Measurements from ENCODE around the gene ITCH.

The ITCH gene

DNA sequence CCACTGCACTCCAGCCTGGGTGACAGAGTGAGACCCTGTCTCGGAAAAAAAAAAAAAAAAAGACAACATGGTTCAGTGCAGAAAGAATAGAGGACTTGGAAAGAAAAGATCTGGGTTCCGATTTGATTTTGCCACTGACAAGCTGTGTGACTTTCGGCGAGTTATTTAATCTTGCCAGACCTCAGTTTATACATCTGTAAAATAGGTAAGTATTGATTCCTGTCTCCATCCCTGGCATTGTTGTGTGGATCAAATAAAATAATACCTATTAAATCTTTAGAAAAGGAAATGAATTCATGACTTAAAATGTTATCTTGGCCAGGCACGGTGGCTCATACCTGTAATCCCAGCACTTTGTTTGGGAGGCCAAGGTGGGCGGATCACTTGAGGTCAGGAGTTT lies 7.0 kb downstream of the ITCH start:
- peaks cover 0 to 10% of the 10 kb centered on the region in 2 donors for H3K9me3 ChIP-seq (replicated peaks in 1 of 2; ENCODE audit: control insufficient read depth in 2 of 2, insufficient read depth in 1 of 2, low read depth in 1 of 2, low read length in 2 of 2)
- no peak overlapping the region for H3K4me2 ChIP-seq (ENCODE audit: insufficient read depth, low read length, poor library complexity, severe bottlenecking)
- no peak overlapping the region for H3K9ac ChIP-seq (ENCODE audit: low read depth, low read length, poor library complexity)
- DNase-seq (ENCODE audit: low spot score) = no peak
- no CpG with 5 or more reads among the region's 6 CpGs for WGBS, 2 donors (ENCODE audit: extremely low coverage in 2 of 2, insufficient read length in 2 of 2, insufficient replicate concordance in 1 of 2)
- no peak overlapping the region for H4K91ac ChIP-seq (ENCODE audit: low read depth, low read length, poor library complexity)
- no peaks in the 10 kb centered on the region for H3K27me3 ChIP-seq (ENCODE audit: control insufficient read depth in 3 of 3, insufficient read depth in 3 of 3, low read depth in 1 of 3, low read length in 3 of 3)
- H2AFZ ChIP-seq (ENCODE audit: low read length) = no peak overlapping the region
- no peak overlapping the region for H2BK15ac ChIP-seq (ENCODE audit: low read length)
- H2BK120ac ChIP-seq (ENCODE audit: low read depth, low read length) = no peak overlapping the region
- no peak overlapping the region for H2AK5ac ChIP-seq (ENCODE audit: low read depth, low read length)
- no peak overlapping the region for H3K18ac ChIP-seq (ENCODE audit: low read length)
- H2BK12ac ChIP-seq (ENCODE audit: low read length) = no peak overlapping the region
- peaks cover 9 to 88% of the 10 kb centered on the region in 2 donors for H3K36me3 ChIP-seq (replicated peaks in 1 of 2; ENCODE audit: control insufficient read depth in 2 of 2, insufficient read depth in 2 of 2, low read length in 2 of 2)
- H3K79me1 ChIP-seq (ENCODE audit: low read depth, low read length) = peaks cover 8% of the 10 kb centered on the region
- no peak overlapping the region for H4K8ac ChIP-seq (ENCODE audit: low read depth, low read length)
- H3K27ac ChIP-seq (replicated peaks; ENCODE audit: low read length) = no peak overlapping the region
- peaks cover 0 to 3% of the 10 kb centered on the region in 2 donors for H3K4me1 ChIP-seq (ENCODE audit: control insufficient read depth in 2 of 2, insufficient read depth in 1 of 2, low read depth in 1 of 2, low read length in 2 of 2)
- no peak overlapping the region for H3K4ac ChIP-seq (ENCODE audit: low read length)
- H3K23ac ChIP-seq (ENCODE audit: low read depth, low read length, poor library complexity) = no peak overlapping the region
- no peak overlapping the region for H3K14ac ChIP-seq (ENCODE audit: low read length)
- no peak overlapping the region for H3K4me3 ChIP-seq (ENCODE audit: low read length in 2 of 2)
- H2BK5ac ChIP-seq (ENCODE audit: low read length) = no peak overlapping the region

DNA sequence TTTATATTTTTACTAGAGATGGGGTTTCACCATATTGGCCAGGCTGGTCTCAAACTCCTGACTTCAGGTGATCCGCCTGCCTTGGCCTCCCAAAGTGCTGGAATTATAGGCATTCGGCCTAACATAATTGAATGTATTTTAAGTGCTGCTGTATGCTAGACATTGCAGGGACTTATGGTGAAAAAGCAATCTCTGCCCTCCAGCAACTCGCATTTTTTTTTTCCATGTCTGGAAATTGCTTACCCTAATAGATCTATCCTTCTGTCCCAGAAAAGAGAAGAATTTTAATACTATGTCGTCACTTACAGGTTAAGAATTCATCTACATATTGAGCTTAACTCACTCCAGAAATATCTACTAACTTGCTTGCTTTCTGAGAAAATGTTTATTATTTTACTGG lies 10.4 kb downstream of the ITCH start:
- Histone ChIP-seq H2BK15ac (ENCODE audit: low read length) (no peak overlapping the region), H2AFZ (ENCODE audit: low read length) (no peak overlapping the region), H3K4ac (ENCODE audit: low read length) (no peak overlapping the region), H3K4me3 (ENCODE audit: low read length in 2 of 2) (no peak overlapping the region), H3K4me1 (ENCODE audit: control insufficient read depth in 2 of 2, insufficient read depth in 1 of 2, low read depth in 1 of 2, low read length in 2 of 2) (peaks cover 0 to 5% of the 10 kb centered on the region in 2 donors), H2AK5ac (ENCODE audit: low read depth, low read length) (no peak overlapping the region), H4K91ac (ENCODE audit: low read depth, low read length, poor library complexity) (no peak overlapping the region), H2BK5ac (ENCODE audit: low read length) (no peak overlapping the region), H3K23ac (ENCODE audit: low read depth, low read length, poor library complexity) (no peak overlapping the region), H2BK120ac (ENCODE audit: low read depth, low read length) (no peak overlapping the region), H3K18ac (ENCODE audit: low read length) (no peak overlapping the region), H3K4me2 (ENCODE audit: insufficient read depth, low read length, poor library complexity, severe bottlenecking) (no peak overlapping the region), H3K27ac (replicated peaks; ENCODE audit: low read length) (no peak overlapping the region), H3K36me3 (replicated peaks in 1 of 2; ENCODE audit: control insufficient read depth in 2 of 2, insufficient read depth in 2 of 2, low read length in 2 of 2) (peaks cover 9 to 82% of the 10 kb centered on the region in 2 donors), H3K9me3 (replicated peaks in 1 of 2; ENCODE audit: control insufficient read depth in 2 of 2, insufficient read depth in 1 of 2, low read depth in 1 of 2, low read length in 2 of 2) (peaks cover 0 to 10% of the 10 kb centered on the region in 2 donors), H3K27me3 (ENCODE audit: control insufficient read depth in 3 of 3, insufficient read depth in 3 of 3, low read depth in 1 of 3, low read length in 3 of 3) (no peaks in the 10 kb centered on the region), H3K9ac (ENCODE audit: low read depth, low read length, poor library complexity) (no peak overlapping the region), H3K14ac (ENCODE audit: low read length) (no peak overlapping the region), H2BK12ac (ENCODE audit: low read length) (no peak overlapping the region), H3K79me1 (ENCODE audit: low read depth, low read length) (peaks cover 6% of the 10 kb centered on the region), H4K8ac (ENCODE audit: low read depth, low read length) (no peak overlapping the region)
- no peak for DNase-seq (ENCODE audit: low spot score)
- no CpG with 5 or more reads among the region's 4 CpGs for WGBS, 2 donors (ENCODE audit: extremely low coverage in 2 of 2, insufficient read length in 2 of 2, insufficient replicate concordance in 1 of 2)

DNA sequence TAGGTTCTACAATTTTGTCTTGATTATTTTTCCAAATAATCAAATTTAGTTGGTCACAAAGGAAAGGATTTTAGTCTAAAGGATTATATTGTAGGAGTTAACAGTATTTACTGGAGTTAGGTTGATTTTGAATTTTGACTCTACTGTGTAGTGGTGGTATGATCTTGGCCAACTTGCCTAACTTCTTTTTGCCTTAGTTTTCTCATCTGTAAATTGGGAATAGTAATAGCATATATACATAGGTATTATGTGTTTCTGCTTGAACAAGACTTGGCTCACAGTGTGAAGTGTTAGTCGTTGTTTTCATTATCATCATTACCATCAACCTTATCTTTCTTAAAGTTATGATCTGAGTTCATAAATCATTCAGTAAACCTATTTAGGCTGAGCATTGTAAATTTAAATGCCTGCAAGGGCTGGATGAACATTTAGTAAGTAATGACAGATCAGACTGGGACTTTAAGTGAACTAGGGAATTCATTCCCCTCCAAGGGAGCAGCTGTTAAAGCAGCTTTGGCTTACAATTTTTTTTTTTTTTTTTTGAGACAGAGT lies 11.2 kb downstream of the ITCH start:
- Histone ChIP-seq H4K91ac (ENCODE audit: low read depth, low read length, poor library complexity) (no peak overlapping the region), H3K4ac (ENCODE audit: low read length) (no peak overlapping the region), H3K27ac (replicated peaks; ENCODE audit: low read length) (no peak overlapping the region), H3K4me3 (ENCODE audit: low read length in 2 of 2) (no peak overlapping the region), H4K8ac (ENCODE audit: low read depth, low read length) (no peak overlapping the region), H2BK12ac (ENCODE audit: low read length) (no peak overlapping the region), H3K9ac (ENCODE audit: low read depth, low read length, poor library complexity) (no peak overlapping the region), H3K18ac (ENCODE audit: low read length) (no peak overlapping the region), H2AK5ac (ENCODE audit: low read depth, low read length) (no peak overlapping the region), H3K4me2 (ENCODE audit: insufficient read depth, low read length, poor library complexity, severe bottlenecking) (no peak overlapping the region), H3K36me3 (replicated peaks in 1 of 2; ENCODE audit: control insufficient read depth in 2 of 2, insufficient read depth in 2 of 2, low read length in 2 of 2) (peaks cover 8 to 79% of the 10 kb centered on the region in 2 donors), H3K23ac (ENCODE audit: low read depth, low read length, poor library complexity) (no peak overlapping the region), H2AFZ (ENCODE audit: low read length) (no peak overlapping the region), H2BK5ac (ENCODE audit: low read length) (no peak overlapping the region), H2BK120ac (ENCODE audit: low read depth, low read length) (no peak overlapping the region), H3K27me3 (ENCODE audit: control insufficient read depth in 3 of 3, insufficient read depth in 3 of 3, low read depth in 1 of 3, low read length in 3 of 3) (no peaks in the 10 kb centered on the region), H3K79me1 (ENCODE audit: low read depth, low read length) (peaks cover 6% of the 10 kb centered on the region), H3K9me3 (replicated peaks in 1 of 2; ENCODE audit: control insufficient read depth in 2 of 2, insufficient read depth in 1 of 2, low read depth in 1 of 2, low read length in 2 of 2) (peaks cover 0 to 10% of the 10 kb centered on the region in 2 donors), H3K4me1 (ENCODE audit: control insufficient read depth in 2 of 2, insufficient read depth in 1 of 2, low read depth in 1 of 2, low read length in 2 of 2) (peaks cover 0 to 5% of the 10 kb centered on the region in 2 donors), H3K14ac (ENCODE audit: low read length) (no peak overlapping the region), H2BK15ac (ENCODE audit: low read length) (no peak overlapping the region)
- WGBS, 2 donors (ENCODE audit: extremely low coverage in 2 of 2, insufficient read length in 2 of 2, insufficient replicate concordance in 1 of 2) = no CpG with 5 or more reads among the region's 1 CpG
- DNase-seq (ENCODE audit: low spot score) = no peak

DNA sequence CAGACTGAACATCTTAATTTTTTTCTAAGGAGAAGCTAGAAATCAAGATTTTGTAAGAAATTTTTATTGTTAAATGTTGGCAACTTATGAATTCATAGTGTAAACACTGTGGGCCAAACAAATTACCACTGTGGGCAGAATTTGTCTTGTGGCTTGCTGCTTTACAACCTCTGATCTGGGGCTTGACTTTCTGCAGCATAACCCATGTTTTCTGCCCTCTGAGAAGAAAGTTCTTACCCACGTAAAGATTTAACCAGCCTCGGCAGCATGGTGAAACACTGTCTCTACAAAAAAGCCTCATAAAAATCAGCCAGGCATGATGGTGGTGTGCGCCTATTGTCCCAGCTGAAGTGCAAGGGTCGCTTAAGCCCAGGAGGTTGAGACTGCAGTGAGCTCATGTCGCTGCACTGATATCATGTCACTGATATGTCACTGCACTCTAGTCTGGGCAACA lies 12.9 kb downstream of the ITCH start:
- Histone ChIP-seq H2BK5ac (ENCODE audit: low read length) (no peak overlapping the region), H3K9me3 (replicated peaks in 1 of 2; ENCODE audit: control insufficient read depth in 2 of 2, insufficient read depth in 1 of 2, low read depth in 1 of 2, low read length in 2 of 2) (no peaks in the 10 kb centered on the region), H3K27ac (replicated peaks; ENCODE audit: low read length) (no peak overlapping the region), H4K91ac (ENCODE audit: low read depth, low read length, poor library complexity) (no peak overlapping the region), H2AFZ (ENCODE audit: low read length) (no peak overlapping the region), H2BK12ac (ENCODE audit: low read length) (no peak overlapping the region), H3K4ac (ENCODE audit: low read length) (no peak overlapping the region), H2AK5ac (ENCODE audit: low read depth, low read length) (no peak overlapping the region), H3K4me3 (ENCODE audit: low read length in 2 of 2) (no peak overlapping the region), H3K23ac (ENCODE audit: low read depth, low read length, poor library complexity) (no peak overlapping the region), H3K4me2 (ENCODE audit: insufficient read depth, low read length, poor library complexity, severe bottlenecking) (no peak overlapping the region), H3K27me3 (ENCODE audit: control insufficient read depth in 3 of 3, insufficient read depth in 3 of 3, low read depth in 1 of 3, low read length in 3 of 3) (no peaks in the 10 kb centered on the region), H3K9ac (ENCODE audit: low read depth, low read length, poor library complexity) (no peak overlapping the region), H3K18ac (ENCODE audit: low read length) (no peak overlapping the region), H2BK120ac (ENCODE audit: low read depth, low read length) (no peak overlapping the region), H4K8ac (ENCODE audit: low read depth, low read length) (no peak overlapping the region), H2BK15ac (ENCODE audit: low read length) (no peak overlapping the region), H3K79me1 (ENCODE audit: low read depth, low read length) (peaks cover 7% of the 10 kb centered on the region), H3K14ac (ENCODE audit: low read length) (no peak overlapping the region), H3K36me3 (replicated peaks in 1 of 2; ENCODE audit: control insufficient read depth in 2 of 2, insufficient read depth in 2 of 2, low read length in 2 of 2) (peaks cover 4 to 78% of the 10 kb centered on the region in 2 donors), H3K4me1 (ENCODE audit: control insufficient read depth in 2 of 2, insufficient read depth in 1 of 2, low read depth in 1 of 2, low read length in 2 of 2) (peaks cover 0 to 5% of the 10 kb centered on the region in 2 donors)
- no CpG with 5 or more reads among the region's 5 CpGs for WGBS, 2 donors (ENCODE audit: extremely low coverage in 2 of 2, insufficient read length in 2 of 2, insufficient replicate concordance in 1 of 2)
- no peak for DNase-seq (ENCODE audit: low spot score)
